ENCODE data around the gene TSPAN9.

- TF ChIP-seq RCOR1 (IDR thresholded peaks at IDR 0.05; ENCODE audit: low read depth, low read length): no peak
- TF ChIP-seq RFX5 (IDR thresholded peaks at IDR 0.05): no peak
- TF ChIP-seq MAFK (IDR thresholded peaks at IDR 0.05; ENCODE audit: partially characterized antibody): no peak
- TF ChIP-seq USF2 (IDR thresholded peaks at IDR 0.05): no peak
- TF ChIP-seq CTCF (IDR thresholded peaks at IDR 0.05): no peak
- no peak for TF ChIP-seq POLR2A (IDR thresholded peaks at IDR 0.05; ENCODE audit: low read length)
- no peak for TF ChIP-seq KDM5A (IDR thresholded peaks at IDR 0.05)
- no peak for TF ChIP-seq REST (IDR thresholded peaks at IDR 0.05)
- no peak for TF ChIP-seq MAX (IDR thresholded peaks at IDR 0.05)
- TF ChIP-seq NR3C1 (IDR thresholded peaks at IDR 0.05): no peak
Observed at GRCh38 chr12:3077572-3078081, 448 bp downstream of the TSPAN9 start.
